NCI-H226 (cell line): ENCODE results near the gene CRAMP1.
"Not testable (repeated sequence)": the region's sequence is repeated elsewhere in the genome, so short reads cannot be mapped to it uniquely, and the experiment has no call there.

Experiments
- DNase-seq: peaks from one replicate; pipeline ENCODE4 v3.0.0-alpha.2; 2015

CRAMP1 gene

GRCh38 chr16:1718236-1718635 is 106.1 kb downstream of the CRAMP1 start:
- DNase-seq, result not testable (repeated sequence)

- not testable (repeated sequence) for DNase-seq
Measured at GRCh38 chr16:1719559-1720229, 107.5 kb downstream of the CRAMP1 start.

- DNase-seq, result no peak
Measured at GRCh38 chr16:1721372-1721771, 109.2 kb downstream of the CRAMP1 start.

- peak; percentile 8 for DNase-seq
Measured at GRCh38 chr16:1723450-1724147, 111.4 kb downstream of the CRAMP1 start.

GRCh38 chr16:1724491-1724890 is 112.3 kb downstream of the CRAMP1 start:
- no peak for DNase-seq

GRCh38 chr16:1726661-1727502 is 114.7 kb downstream of the CRAMP1 start:
- DNase-seq, result no peak
